Epidermal melanocyte (primary cell): ENCODE results near the gene ACHE.
"Not testable (repeated sequence)": the region's sequence is repeated elsewhere in the genome, so short reads cannot be mapped to it uniquely, and the experiment has no call there.

Source experiments
- DNase-seq: peaks from one replicate; pipeline ENCODE4 v3.0.0; 2011; ENCODE audit warnings: low spot score; ENCODE audit not compliant: insufficient read length

Gene ACHE

DNA sequence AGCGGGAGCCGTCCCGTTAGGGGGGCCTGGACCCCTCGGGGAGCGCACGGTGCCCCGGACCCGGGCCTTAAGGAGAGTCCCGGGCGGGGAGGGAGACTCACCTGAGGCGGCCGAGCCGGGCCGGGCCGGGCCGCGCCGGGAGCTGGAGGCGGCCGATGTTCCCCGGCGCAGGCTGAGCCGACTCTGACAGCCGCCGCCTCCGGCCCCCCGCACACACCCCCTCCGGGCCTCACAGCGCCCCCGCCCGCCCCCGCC is at the start of gene ACHE:
TSS of gene ACHE (minus strand) at position 188 of the 255 bp plus-strand sequence. CDS start 1,656 bp downstream, outside the sequence.
- no peak for DNase-seq

DNA sequence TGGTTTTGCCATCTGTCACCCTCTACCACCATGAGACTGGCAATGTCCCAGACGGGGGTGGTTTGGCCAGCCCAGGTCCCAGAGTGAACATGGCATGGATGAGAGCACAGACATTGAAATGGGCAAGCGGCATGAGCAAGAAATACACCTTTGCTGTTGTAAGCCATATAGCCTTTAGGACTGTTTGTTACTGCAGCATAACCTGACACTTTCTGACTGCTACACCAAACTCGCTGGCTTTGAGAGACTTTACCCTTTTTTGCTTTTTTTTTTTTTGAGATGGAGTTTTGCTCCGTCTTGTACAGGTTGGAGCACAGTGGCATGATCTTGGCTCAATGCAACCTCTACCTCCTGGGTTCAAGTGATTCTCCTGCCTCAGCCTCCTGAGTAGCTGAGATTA is 48.5 kb upstream of the ACHE start:
- no peak for DNase-seq

DNA sequence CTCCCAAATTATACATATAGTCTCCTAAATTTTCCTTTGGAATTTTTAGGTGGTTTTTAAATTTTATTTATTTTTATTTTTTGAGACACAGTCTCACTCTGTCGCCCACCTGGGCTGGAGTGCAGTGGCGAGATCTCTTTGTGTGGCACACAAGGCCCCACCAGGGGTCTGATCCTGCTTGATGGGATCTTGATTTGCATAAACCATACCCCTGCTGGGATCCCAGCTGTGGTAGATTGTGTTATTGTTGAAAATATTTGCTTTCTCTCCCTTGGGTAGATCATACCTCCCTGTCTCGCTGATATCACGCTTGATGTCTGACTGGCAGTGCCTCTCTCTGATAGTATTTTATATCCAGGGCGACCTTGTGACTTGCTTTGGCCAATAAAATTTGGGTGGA is 48.0 kb upstream of the ACHE start:
- no peak for DNase-seq

DNA sequence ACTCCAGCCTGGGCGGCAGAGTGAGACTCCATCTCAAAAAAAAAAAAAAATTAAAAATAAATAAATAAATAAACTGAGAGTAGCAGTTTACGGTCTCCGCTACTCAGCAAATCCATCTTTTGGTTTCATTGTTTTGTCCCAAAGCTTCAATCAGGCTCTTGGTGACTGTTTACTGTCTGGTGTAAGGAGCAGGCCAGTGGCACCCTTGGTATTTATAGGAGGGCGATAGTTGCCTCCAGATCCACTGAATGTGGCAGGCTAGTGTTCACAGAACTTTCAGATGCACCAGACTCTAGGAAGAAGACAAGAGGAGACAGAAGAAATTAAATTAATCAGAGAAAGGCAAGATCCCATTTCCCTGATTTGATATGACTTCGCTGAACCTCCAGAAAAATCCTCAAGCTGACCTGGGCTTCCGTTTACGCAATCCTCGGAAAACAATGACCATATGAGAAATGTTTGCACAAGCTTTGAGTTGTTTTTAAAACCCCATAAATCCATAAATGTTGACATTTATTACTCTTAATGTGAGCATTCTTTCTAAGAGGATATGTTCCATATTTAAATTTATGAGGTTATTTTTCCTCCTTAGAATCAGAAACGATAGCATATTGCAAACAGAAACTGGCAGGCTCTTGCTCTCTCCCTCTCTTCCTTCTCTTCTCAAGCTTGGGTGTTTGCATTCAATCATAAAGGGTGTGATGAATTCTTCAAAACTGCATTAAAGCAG is 46.5 kb upstream of the ACHE start:
- DNase-seq = no peak

DNA sequence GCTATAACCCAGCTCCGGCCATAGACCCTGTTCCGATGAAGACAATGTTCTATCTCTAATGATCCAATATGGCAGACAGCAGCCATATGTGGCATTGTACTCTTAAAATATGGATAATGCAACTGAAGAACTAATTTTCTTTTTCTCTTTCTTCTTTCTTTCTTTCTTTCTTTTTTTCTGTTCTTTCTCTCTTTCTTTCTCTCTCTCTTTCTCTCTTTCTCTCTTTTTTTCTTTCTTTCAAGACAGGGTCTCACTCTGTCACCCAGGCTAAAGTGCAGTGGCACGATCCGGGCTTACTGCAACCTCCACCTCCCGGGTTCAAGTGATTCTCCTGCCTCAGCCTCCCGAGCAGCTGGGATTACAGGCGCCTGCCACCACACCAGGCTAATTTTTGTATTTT is 40.5 kb upstream of the ACHE start:
- DNase-seq = not testable (repeated sequence)

DNA sequence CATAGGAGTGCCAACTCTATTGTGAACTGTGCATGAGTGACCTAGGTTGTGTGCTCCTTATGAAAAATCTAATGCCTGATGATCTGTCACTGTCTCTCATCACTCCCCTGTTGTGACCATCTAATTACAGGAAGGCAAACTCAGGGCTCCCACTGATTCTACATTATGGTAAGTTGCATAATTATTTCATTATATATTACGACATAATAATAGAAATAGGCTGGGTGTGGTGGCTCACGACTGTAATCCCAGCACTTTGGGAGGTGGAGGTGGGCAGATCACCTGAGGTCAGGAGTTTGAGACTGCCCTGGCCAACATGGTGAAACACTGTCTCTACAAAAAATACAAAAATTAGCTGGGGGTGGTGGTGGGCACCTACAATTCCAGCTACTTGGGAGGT is 39.7 kb upstream of the ACHE start:
- not testable (repeated sequence) for DNase-seq

DNA sequence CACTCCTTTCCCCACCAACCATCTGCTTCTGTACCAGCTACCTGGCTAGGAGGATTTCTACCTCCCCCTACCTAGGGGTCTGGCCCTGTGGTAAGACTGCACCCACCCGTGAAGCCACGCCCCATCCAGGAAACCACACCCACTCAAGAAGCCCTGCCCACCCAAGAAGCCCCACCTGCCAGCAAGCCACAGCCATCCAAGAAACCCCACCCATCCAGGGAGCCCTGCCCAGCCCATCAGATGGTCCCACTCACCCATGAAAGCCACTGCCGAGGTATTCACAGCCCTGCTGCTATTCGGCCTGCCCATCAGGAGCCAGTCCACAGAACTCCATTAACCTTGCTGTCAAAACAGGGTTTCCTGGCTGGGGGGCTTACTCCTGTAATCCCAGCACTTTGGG is 38.0 kb upstream of the ACHE start:
- no peak for DNase-seq

DNA sequence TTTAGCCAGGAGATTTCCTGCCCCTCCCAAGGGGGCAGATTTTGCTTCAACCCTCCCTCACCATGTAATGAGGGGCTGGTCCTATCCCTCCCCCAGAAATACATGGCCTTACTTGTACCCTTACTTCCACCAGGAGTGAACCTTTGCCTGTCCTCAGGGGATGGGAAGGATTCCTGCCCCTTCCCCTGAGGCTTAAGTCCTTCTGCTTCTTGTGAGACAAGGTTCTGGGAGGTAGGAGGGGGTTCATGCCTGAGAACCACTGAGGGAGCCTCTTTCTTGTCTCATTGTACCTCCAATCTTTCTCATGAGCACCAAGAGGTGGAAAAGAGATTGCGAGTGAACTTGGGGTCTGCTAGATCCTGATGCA is 34.1 kb upstream of the ACHE start:
- DNase-seq = no peak

DNA sequence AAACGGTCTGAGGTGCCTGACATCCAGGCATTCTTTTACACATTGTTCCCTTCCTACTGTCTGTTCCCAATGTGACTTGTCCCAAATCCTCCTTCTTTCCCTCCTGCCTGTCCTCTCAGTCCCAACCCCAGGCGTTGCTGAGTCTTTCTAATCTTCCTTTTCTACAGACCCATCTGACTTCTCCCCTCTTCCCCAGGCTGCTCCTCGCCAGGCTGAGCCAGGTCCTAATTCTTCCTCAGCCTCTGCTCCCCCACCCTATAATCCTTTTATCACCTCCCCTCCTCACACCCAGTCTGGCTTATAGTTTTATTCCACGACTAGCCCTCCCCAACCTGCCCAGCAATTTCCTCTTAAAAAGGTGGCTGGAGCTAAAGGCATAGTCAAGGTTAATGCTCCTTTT is 27.9 kb upstream of the ACHE start:
- not testable (repeated sequence) for DNase-seq

DNA sequence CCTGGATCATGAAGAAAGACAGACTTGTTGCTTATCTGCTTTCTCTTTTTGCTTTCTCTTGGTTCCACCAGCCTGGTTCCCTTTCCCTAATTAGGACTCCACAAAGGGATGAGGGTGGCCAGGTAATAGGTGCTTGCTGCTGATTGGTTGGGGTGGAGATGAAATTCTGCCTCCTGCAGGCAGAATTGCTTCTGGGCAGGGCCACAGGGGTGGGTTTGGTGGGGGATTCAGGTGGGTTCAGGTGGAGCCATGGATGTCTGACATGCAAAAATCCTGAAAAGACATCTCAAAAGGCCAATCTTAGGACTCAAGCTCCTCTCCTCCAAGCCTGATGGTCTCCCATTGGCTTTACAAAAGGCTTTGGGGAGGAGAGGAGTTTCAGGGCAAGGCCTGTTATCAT is 25.4 kb upstream of the ACHE start:
- no peak for DNase-seq

DNA sequence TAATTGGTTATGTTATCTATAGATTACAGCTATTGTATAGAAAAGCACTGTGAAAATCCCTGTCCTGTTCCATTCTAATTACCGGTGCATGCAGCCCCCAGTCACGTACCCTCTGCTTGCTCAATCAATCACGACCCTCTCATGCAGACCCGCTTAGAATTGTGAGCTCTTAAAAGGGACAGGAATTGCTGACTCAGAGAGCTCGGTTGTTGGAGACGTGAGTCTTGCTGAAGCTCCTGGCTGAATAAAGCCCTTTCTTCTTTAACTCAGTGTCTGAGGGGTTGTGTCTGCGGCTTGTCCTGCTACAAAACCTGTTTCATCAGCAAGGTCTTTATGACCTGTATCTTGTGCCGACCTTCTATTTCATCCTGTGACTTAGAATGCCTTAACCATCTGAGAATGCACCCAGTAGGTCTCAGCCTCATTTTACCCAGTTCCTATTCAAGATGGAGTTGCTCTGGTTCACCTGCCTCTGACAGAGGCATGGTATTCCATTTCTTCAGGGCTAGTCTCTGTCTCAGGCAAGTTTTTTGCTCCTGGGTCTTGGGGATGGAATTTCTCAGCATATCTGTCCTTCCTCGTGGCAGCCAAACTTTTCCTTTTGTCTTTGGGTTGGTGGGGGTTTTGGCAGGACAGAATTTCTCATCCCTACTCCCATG is 24.2 kb upstream of the ACHE start:
- not testable (repeated sequence) for DNase-seq

DNA sequence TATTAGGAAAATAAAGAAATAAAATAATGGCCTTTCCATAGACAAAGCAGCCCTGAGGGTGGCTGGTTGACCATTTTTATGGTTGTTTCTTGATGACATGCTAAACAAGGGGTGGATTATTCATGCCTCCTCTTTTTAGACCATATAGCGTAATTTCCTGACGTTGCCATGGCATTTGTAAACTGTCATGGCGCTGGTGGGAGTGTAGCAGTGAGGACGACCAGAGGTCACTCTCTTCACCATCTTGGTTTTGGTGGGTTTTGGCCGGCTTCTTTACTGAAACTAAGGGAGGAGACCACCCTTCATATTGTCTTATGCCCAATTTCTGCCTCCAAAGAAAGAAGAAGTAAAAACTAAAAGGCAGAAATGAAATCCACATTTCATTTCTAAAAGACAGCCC is 23.6 kb upstream of the ACHE start:
- DNase-seq = not testable (repeated sequence)

DNA sequence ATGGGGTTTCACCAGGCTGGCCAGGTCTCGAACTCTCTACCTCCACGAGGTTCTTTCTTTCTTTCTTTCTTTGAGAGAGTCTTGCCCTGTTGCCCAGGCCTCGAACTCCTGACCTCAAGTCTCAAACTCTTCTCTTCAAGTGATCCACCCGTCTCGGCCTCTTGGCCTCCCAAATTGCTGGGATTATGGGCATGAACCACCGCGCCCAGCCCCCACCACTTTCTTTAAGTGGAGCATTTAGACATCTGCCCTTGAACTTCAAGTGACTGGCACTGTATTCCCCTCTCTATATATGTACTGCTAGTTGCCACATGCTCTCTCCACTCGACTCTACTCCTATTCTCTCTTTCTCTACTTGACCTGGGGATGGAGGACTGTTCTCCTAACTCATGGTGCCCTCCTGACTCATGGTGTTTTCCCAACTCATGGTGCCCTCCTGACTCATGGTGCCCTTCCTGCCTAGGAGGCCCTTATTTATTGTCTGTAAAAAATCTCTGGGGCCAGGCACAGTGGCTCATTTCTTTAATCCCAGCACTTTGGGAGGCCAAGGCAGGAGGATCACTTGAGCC is 19.3 kb upstream of the ACHE start:
- no peak for DNase-seq

DNA sequence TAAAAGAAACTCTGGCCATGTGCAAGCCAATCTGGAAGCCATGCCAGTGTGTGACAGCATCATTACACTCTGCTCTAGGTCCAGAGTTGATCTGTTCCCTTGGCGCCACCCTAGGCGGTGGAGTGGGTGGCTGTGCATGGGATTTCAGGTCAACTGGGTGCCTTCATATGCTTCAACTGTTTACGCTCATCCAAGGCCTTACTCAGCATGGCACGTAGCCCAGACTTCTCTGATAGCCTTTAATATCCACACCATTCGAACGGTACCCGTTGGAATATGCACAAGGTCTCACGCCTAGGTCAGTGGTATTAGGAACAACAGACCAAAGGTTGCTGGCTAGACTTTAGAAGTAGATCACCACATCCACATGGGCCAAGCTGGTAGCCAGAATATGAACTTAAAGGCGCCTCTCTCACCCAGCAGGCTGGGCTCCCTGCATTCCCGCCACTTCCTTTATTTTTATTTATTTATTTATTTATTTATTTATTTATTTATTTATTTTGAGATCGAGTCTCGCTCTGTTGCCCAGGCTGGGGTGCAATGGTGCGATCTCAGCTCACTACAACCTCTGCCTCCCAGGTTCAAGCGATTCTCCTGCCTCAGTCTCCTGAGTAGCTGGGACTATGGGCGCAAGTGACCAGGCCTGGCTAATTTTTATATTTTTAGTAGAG is 18.7 kb upstream of the ACHE start:
- no peak for DNase-seq

DNA sequence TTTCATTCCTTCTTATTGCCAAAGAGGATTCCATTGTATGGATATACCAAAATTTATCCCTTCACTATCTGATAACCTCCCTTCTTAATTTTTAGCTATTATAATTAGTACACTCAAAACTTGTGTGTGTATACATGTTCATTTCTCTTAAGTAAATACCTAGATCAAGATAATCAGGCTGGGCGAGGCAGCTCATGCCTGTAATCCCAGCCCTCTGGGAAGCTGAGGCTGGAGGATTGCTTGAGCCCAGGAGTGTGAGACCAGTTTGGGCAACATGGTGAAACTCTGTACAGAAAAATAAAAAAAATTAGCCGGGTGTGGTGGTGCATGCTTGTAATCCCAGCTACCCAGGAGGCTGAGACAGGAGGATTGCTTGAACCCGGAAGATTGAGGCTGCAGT is 15.8 kb upstream of the ACHE start:
- no peak for DNase-seq

DNA sequence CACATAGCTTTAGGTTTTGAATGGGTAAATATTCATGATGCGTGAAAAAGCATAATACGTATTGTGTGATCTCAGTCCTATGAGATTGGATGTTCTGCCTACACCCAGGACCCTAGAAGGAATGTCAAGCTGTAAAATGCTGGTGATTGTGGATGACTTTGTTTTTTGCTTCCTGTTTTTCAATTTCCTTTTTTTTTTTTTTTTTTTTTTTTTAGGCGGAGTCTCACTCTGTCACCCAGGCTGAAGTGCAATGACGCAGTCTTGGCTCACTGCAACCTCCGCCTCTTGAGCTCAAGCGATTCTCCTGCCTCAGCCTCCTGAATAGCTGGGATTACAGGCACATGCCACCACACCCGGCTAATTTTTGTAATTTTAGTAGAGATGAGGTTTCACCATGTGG is 14.8 kb upstream of the ACHE start:
- DNase-seq = not testable (repeated sequence)

DNA sequence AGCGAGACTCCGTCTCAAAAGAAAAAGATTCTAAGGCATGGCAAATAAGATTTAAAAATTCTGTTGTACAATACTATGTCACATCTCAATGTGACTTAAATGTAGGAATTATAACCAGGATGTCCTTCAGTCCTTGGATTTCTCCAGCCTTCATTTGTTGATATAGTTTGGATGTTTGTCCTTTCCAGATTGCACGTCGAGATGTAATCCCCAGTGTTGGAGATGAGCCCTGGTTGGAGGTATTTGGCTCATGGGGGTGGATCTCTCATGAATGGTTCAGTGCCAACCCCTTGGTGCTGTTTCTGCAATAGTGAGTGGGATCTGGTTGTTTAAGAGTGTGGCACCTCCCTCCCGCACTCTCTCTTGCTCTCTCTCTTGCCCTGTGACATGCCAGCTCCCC is 12.8 kb upstream of the ACHE start:
- DNase-seq = no peak

DNA sequence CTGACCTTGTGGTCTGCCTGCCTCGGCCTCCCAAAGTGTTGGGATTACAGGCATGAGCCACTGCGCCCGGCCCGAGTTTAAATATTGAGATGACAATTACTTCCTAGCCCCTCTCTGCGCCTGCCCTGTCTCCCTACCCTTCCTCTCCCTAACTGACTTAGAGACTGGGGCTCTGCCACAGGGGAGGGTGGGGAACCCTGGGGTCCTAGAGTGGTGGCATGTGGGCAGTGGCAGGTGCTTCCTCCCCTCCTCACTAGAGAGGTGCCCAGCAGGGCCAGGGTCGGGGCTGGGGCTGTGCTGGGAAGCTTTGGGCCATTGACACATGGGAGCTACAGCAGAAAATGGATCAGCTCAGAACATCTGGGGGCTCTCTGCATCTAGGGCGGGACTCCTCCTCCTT is 7.0 kb upstream of the ACHE start:
- no peak for DNase-seq

DNA sequence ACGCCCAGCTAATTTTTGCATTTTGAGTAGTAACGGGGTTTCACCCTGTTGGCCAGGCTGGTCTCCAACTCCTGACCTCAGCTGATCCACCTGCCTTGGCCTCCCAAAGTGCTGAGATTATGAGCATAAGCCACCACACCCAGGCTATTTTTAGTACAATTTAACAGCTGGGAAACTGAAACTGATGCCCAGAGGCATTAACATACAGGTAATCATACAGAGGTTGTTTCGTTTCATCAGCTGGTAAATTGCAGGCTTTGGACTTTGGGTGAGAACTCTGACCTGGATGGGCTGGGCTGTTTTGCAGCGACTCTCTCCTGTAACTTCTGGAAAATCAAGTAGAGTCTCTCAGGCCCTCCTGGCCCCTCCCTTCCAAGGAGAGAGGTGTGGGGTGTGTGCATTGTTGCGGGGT is 6.2 kb upstream of the ACHE start:
- no peak for DNase-seq

DNA sequence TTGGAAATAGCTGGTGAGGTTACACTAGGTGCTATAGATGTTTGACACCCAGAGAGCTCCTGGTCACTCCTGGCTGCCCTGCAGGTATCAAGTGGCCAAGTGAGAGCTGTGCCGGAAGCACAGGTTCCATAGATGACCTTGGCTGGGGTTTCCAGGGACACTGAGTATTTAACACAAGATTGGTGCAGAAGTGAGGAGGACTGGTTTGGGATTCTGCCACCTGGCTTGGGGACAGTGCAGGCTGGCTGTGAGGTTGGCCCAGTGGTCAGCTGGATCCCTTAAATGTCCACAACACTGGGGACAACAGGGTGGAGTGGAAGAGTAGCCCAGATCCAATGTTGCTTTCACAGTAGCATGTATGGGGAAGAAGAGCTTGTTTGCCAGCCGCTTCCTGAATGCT is 5.3 kb upstream of the ACHE start:
- no peak for DNase-seq

DNA sequence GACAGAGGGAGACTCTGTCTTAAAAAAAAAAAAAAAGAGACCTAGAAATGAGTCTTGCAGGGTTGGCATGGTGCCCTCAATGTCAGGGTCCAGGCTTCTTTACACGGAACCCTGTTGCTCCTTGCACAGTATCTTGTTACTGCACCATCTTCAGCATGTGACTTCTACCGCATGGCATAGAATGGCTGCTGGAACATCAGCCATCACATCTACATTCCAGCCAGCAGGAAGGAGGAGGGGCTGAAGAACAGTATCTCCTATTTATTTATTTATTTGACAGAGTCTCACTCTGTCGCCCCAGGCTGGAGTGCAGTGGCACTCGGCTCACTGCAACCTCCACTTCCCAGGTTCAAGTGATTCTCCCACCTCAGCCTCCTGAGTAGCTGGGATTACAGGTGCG is 3.7 kb upstream of the ACHE start:
- DNase-seq = no peak

DNA sequence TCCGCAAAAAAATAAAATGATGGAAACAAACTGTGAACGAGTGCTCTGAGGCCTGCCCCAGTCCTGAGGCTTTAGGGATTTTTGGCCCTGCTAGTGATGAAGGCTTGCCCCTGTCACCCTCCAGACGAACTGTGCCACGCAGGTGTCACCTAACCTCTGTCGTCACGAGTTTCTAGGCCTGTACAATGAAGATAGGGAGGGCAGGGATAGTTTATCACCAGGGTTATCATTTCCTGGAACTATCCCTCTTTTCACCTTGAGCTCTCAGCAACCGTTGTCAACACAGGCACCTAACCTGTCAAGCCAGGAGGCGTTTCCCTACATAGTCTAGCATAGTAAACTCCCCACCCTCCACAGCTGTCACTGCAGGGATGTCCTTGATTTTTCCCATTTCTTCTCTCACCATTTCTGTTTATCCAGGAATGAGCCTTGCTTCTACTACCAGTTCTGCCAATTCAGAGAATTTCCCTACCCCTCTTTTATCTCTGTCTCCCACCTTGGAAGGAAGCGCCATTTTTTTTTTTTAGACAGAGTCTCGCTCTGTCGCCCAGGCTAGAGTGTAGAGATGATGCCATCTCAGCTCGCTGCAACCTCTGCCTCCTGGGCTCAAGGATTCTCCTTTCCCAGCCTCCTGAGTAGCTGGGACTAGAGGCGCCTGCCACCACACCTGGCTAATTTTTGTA is 2.2 kb upstream of the ACHE start:
- DNase-seq = no peak
